Astrocyte (in vitro differentiated cells and primary cell): ENCODE results near the gene BRINP1. TPM values are rescaled to one million over a fixed set of nuclear protein-coding genes. Genes with fewer than 3 reads are reported as not detected.

ENCODE experiments used
- DNase-seq: peaks from one replicate; pipeline ENCODE4 v3.0.0-alpha.2; 2010; ENCODE audit warnings: low read depth
- FAIRE-seq: peaks from 2 replicates; lab custom pipeline; 2011; peaks lifted over from hg19 to GRCh38; lab: Jason Lieb, UNC
- H2AFZ ChIP-seq: 2 replicates; pipeline ENCODE4 v1.6.0; 2012; ENCODE audit warnings: low read depth, low read length, inconsistent platforms
- H3K27ac ChIP-seq: 2 replicates; pipeline ENCODE4 v1.5.1; 2011; ENCODE audit warnings: low read depth, low read length, inconsistent platforms
- H3K27me3 ChIP-seq: 2 replicates; pipeline ENCODE4 v1.6.0; 2011; ENCODE audit warnings: low read length, inconsistent platforms; ENCODE audit not compliant: insufficient read depth
- H3K36me3 ChIP-seq: 2 replicates; pipeline ENCODE4 v1.5.1; 2011; ENCODE audit warnings: low read length, inconsistent platforms; ENCODE audit not compliant: insufficient read depth
- H3K4me1 ChIP-seq: 2 replicates; pipeline ENCODE4 v1.5.1; 2011; ENCODE audit warnings: low read length, inconsistent platforms; ENCODE audit not compliant: insufficient read depth
- H3K4me2 ChIP-seq: 2 replicates; pipeline ENCODE4 v1.6.0; 2012; ENCODE audit warnings: low read length, inconsistent platforms
- H3K4me3 ChIP-seq: 2 replicates; pipeline ENCODE4 v1.5.1; 2011; ENCODE audit warnings: low read depth, mild to moderate bottlenecking, low read length, inconsistent platforms; ENCODE audit not compliant: insufficient read depth
- H3K79me2 ChIP-seq: 2 replicates; pipeline ENCODE4 v1.6.0; 2012; ENCODE audit warnings: mild to moderate bottlenecking, low read length, inconsistent platforms; ENCODE audit not compliant: insufficient read depth
- H3K9ac ChIP-seq: 2 replicates; pipeline ENCODE4 v1.6.0; 2012; ENCODE audit warnings: mild to moderate bottlenecking, low read length, inconsistent platforms
- H3K9me3 ChIP-seq: 2 replicates; pipeline ENCODE4 v1.5.1; 2012; ENCODE audit warnings: low read depth, mild to moderate bottlenecking, low read length, inconsistent platforms; ENCODE audit not compliant: insufficient read depth
- H4K20me1 ChIP-seq: 2 replicates; pipeline ENCODE4 v1.6.0; 2012; ENCODE audit warnings: low read length, inconsistent platforms; ENCODE audit not compliant: insufficient read depth
- H3K27ac Mint-ChIP-seq: one replicate; pipeline ENCODE4 v1.8.0; 2021; ENCODE audit warnings: mild to moderate bottlenecking, mixed read lengths; ENCODE audit not compliant: unreplicated experiment
- H3K27me3 Mint-ChIP-seq: one replicate; pipeline ENCODE4 v1.8.0; 2021; ENCODE audit warnings: low read depth, mixed read lengths; ENCODE audit not compliant: unreplicated experiment
- H3K36me3 Mint-ChIP-seq: one replicate; pipeline ENCODE4 v1.8.0; 2021; ENCODE audit warnings: low read depth, mixed read lengths; ENCODE audit not compliant: unreplicated experiment
- H3K4me1 Mint-ChIP-seq: one replicate; pipeline ENCODE4 v1.8.0; 2021; ENCODE audit warnings: low read depth, mixed read lengths; ENCODE audit not compliant: unreplicated experiment
- H3K4me3 Mint-ChIP-seq: one replicate; pipeline ENCODE4 v1.8.0; 2021; ENCODE audit warnings: mild to moderate bottlenecking, moderate library complexity, mixed read lengths; ENCODE audit not compliant: unreplicated experiment
- H3K9me3 Mint-ChIP-seq: one replicate; pipeline ENCODE4 v1.8.0; 2021; ENCODE audit warnings: mild to moderate bottlenecking, mixed read lengths; ENCODE audit not compliant: unreplicated experiment
- EZH2 ChIP-seq: IDR thresholded peaks from 2 replicates; pipeline ENCODE4 v1.6.1; 2012; ENCODE audit warnings: mild to moderate bottlenecking, low read length, inconsistent platforms; ENCODE audit not compliant: insufficient read depth
- total RNA-seq: library from RNA; stranded (reverse); gene quantifications from 2 replicates; pipeline ENCODE4 v1.2.1, GENCODE V29; 2021
- TF ChIP-seq, protein P1 (sequence below): IDR thresholded peaks from 2 replicates; pipeline ENCODE4 v1.5.1; 2011; ENCODE audit warnings: low read depth, mild to moderate bottlenecking, inconsistent platforms, low read length, moderate library complexity; ENCODE audit not compliant: insufficient read depth

Gene BRINP1
- total RNA-seq, 1 donor from 2014 or later: 2.2 TPM

DNA sequence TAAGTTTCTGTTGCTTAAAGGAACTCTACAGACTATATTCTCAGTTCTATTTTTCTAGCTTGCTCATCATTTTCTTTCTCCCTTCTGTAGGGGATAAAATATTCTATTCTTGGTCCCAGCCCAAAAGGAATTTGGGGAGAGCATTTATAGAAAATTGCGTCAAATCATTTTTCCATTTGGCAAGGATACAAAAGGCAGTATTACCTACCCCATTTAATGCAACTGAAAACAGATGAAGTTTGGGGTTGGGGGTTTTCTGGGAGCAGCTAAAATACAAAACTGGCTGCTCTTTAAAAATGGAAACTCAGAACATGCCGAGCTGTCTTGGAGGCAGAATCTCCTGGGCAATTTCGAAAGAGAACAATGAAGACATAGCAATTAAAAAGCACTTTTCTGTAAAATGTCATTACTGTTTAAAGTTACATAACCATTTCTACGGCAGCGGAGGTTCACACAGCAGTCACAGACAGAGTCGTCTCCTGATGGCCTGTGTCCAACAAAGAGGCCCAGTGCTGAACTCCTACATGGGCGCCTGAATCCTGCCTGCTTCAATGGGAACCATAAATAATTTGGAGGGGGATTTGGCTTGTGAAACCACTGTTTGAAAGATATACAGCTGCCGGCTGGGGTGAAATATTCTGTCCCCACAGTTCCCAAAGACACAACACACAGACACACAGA, 152.4 kb downstream of the BRINP1 start:
- H3K9ac ChIP-seq: no peak overlapping the region
- H3K4me3 ChIP-seq: no peak overlapping the region
- no peaks in the 10 kb centered on the region for H3K4me1 ChIP-seq
- Mint-ChIP-seq H3K27me3 (no peaks in the 10 kb centered on the region), H3K9me3 (peaks cover 2% of the 10 kb centered on the region), H3K4me1 (peaks cover 3% of the 10 kb centered on the region), H3K27ac (no peak overlapping the region), H3K4me3 (no peak overlapping the region), H3K36me3 (peaks cover 3% of the 10 kb centered on the region)
- H2AFZ ChIP-seq: no peak overlapping the region
- H4K20me1 ChIP-seq: no peaks in the 10 kb centered on the region
- H3K4me2 ChIP-seq: no peak overlapping the region
- no peak overlapping the region for H3K27ac ChIP-seq
- H3K79me2 ChIP-seq: no peaks in the 10 kb centered on the region
- DNase-seq: no peak
- H3K36me3 ChIP-seq: no peaks in the 10 kb centered on the region
- H3K9me3 ChIP-seq: no peaks in the 10 kb centered on the region
- no peak for FAIRE-seq
- H3K27me3 ChIP-seq: no peaks in the 10 kb centered on the region
- TF ChIP-seq EZH2: no peak
- TF ChIP-seq, protein P1, sequence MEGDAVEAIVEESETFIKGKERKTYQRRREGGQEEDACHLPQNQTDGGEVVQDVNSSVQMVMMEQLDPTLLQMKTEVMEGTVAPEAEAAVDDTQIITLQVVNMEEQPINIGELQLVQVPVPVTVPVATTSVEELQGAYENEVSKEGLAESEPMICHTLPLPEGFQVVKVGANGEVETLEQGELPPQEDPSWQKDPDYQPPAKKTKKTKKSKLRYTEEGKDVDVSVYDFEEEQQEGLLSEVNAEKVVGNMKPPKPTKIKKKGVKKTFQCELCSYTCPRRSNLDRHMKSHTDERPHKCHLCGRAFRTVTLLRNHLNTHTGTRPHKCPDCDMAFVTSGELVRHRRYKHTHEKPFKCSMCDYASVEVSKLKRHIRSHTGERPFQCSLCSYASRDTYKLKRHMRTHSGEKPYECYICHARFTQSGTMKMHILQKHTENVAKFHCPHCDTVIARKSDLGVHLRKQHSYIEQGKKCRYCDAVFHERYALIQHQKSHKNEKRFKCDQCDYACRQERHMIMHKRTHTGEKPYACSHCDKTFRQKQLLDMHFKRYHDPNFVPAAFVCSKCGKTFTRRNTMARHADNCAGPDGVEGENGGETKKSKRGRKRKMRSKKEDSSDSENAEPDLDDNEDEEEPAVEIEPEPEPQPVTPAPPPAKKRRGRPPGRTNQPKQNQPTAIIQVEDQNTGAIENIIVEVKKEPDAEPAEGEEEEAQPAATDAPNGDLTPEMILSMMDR: no peak

DNA sequence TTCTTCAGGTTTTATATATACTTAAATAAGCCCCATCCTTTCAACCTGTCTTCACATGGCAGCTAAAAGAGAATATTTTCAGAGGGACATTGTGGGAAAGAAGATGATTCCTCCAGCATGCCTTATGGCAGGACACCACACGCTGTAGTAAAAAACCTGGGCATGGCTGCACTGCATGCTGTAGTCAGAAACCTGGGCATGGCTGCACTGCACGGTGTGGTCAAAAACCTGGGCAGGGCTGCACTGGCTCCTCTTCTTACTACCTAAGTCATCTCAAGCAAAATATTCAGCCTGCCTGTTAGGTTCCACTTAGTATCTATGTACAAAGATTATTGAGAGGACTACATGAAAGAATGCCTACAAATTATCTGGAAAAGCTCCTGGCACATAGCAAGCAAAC, 153.6 kb downstream of the BRINP1 start:
- Mint-ChIP-seq H3K9me3 (peaks cover 2% of the 10 kb centered on the region), H3K27me3 (no peaks in the 10 kb centered on the region), H3K27ac (no peak overlapping the region), H3K36me3 (peaks cover 3% of the 10 kb centered on the region), H3K4me3 (no peak overlapping the region), H3K4me1 (no peaks in the 10 kb centered on the region)
- H3K27ac ChIP-seq: no peak overlapping the region
- H3K79me2 ChIP-seq: no peaks in the 10 kb centered on the region
- no peaks in the 10 kb centered on the region for H3K27me3 ChIP-seq
- no peaks in the 10 kb centered on the region for H3K36me3 ChIP-seq
- no peaks in the 10 kb centered on the region for H4K20me1 ChIP-seq
- FAIRE-seq (no peak), DNase-seq (no peak)
- no peak overlapping the region for H3K9ac ChIP-seq
- no peaks in the 10 kb centered on the region for H3K9me3 ChIP-seq
- H3K4me3 ChIP-seq: no peak overlapping the region
- H3K4me1 ChIP-seq: no peaks in the 10 kb centered on the region
- H2AFZ ChIP-seq: no peak overlapping the region
- TF ChIP-seq EZH2: no peak
- TF ChIP-seq, protein P1: no peak
- H3K4me2 ChIP-seq: no peak overlapping the region

DNA sequence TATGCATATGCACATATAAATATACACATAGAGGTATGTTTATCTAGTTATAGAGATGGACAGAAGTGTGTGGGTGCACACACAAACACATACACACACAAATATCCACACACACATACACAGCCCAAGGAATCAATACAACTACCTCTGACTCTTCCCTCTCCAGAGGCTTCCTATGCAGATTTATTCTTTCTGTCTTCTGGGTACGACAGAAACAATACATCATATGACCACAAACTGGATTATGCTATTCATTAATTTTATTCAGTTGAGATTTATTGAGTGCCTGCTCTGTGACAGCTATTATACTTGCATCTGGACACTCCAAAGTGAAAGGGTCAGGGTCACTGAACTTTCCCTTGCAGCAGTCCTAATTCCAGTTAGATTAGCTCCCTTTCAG, 155.8 kb downstream of the BRINP1 start:
- peaks cover 3% of the 10 kb centered on the region for H3K36me3 Mint-ChIP-seq
- DNase-seq (no peak), FAIRE-seq (no peak)
- Histone ChIP-seq H3K4me3 (no peak overlapping the region), H3K9ac (no peak overlapping the region), H3K27me3 (no peaks in the 10 kb centered on the region), H4K20me1 (no peaks in the 10 kb centered on the region), H3K9me3 (no peaks in the 10 kb centered on the region), H3K79me2 (no peaks in the 10 kb centered on the region), H3K36me3 (no peaks in the 10 kb centered on the region), H2AFZ (no peak overlapping the region), H3K4me2 (no peak overlapping the region), H3K4me1 (no peaks in the 10 kb centered on the region), H3K27ac (no peak overlapping the region)
- H3K4me3 Mint-ChIP-seq: no peak overlapping the region
- H3K27ac Mint-ChIP-seq: no peak overlapping the region
- TF ChIP-seq, protein P1: no peak
- no peak for TF ChIP-seq EZH2
- no peaks in the 10 kb centered on the region for H3K27me3 Mint-ChIP-seq
- peaks cover 2% of the 10 kb centered on the region for H3K9me3 Mint-ChIP-seq
- no peaks in the 10 kb centered on the region for H3K4me1 Mint-ChIP-seq
